ENCODE data around the gene CCDC150. TPM values are rescaled to one million over a fixed set of nuclear protein-coding genes. Genes with fewer than 3 reads are reported as not detected.

Gene CCDC150
- total RNA-seq, 1 experiment from 2014 or later = 29.2 TPM

GRCh38 chr2:196598846-196599245 is 40.7 kb upstream of the CCDC150 start:
- Histone ChIP-seq H3K79me2 (ENCODE audit: insufficient read depth, low read length) (no peaks in the 10 kb centered on the region), H3K36me3 (ENCODE audit: control insufficient read depth in 1 of 2, insufficient read depth in 2 of 2, low read length in 2 of 2) (no peaks in the 10 kb centered on the region), H2AFZ (ENCODE audit: low read depth, low read length, poor library complexity, severe bottlenecking) (peak overlapping the region; percentile 62), H3K4me1 (ENCODE audit: control insufficient read depth in 1 of 2, insufficient read depth in 2 of 2, low read length in 2 of 2) (peaks cover 22 to 52% of the 10 kb centered on the region in 2 experiments), H3K4me2 (ENCODE audit: low read length) (peak overlapping the region; percentile 17), H3K9ac (ENCODE audit: low read length) (no peak overlapping the region), H3K9me2 (ENCODE audit: insufficient read depth) (no peaks in the 10 kb centered on the region), H3K9me3 (ENCODE audit: control insufficient read depth in 1 of 2, insufficient read depth in 1 of 2, low read depth in 1 of 2, low read length in 2 of 2) (no peaks in the 10 kb centered on the region), H3K27me3 (ENCODE audit: insufficient read depth, low read length) (no peaks in the 10 kb centered on the region), H3K4me3 (replicated peaks in 1 of 2; ENCODE audit: low read depth in 1 of 2, low read length in 2 of 2) (no peak overlapping the region), H4K20me1 (ENCODE audit: insufficient read depth) (no peaks in the 10 kb centered on the region), H3K27ac (ENCODE audit: low read depth, low read length) (no peak overlapping the region)
- intact Hi-C loops (cut with micrococcal nuclease) = no loop called here
- ChIA-PET POLR2A (no interaction called here), RAD21 (ENCODE audit: low non-redundant PET in 1 of 2, low total read pairs in 2 of 2, uncharacterized antibody in 2 of 2, unreplicated experiment in 2 of 2) (no interaction called here), CTCF (no interaction called here)
- no TSS peak for BruUV-seq (replicated peaks)
- no peak for TF ChIP-seq RAD21 (IDR thresholded peaks at IDR 0.05; ENCODE audit: low read depth)
- no peak for TF ChIP-seq CEBPB (IDR thresholded peaks at IDR 0.05; ENCODE audit: low read depth)
- TF ChIP-seq SIN3A (IDR thresholded peaks at IDR 0.05; ENCODE audit: low read depth) = no peak
- TF ChIP-seq POLR2A (IDR thresholded peaks at IDR 0.05; ENCODE audit: borderline replicate concordance, extremely low read depth, insufficient read depth, insufficient read length) = no peak
- no peak for TF ChIP-seq JUND (IDR thresholded peaks at IDR 0.05)
- no peak for TF ChIP-seq YY1 (IDR thresholded peaks at IDR 0.05; ENCODE audit: extremely low read depth, insufficient replicate concordance, low read depth, low read length)
- no peak for TF ChIP-seq EZH2 (IDR thresholded peaks at IDR 0.05)
- no peak for TF ChIP-seq TCF7L2 (IDR thresholded peaks at IDR 0.05; ENCODE audit: borderline replicate concordance, extremely low read depth, insufficient read depth, insufficient read length)
- no peak for TF ChIP-seq SP1 (IDR thresholded peaks at IDR 0.05; ENCODE audit: low read depth)
- DNase-seq (ENCODE audit: low read depth, low spot score) (no peak), ATAC-seq (no peak)

GRCh38 chr2:196601430-196602306 is 37.8 kb upstream of the CCDC150 start:
- H3K27me3 ChIP-seq (ENCODE audit: insufficient read depth, low read length) = no peaks in the 10 kb centered on the region
- no peaks in the 10 kb centered on the region for H4K20me1 ChIP-seq (ENCODE audit: insufficient read depth)
- ChIA-PET POLR2A (no interaction called here), RAD21 (ENCODE audit: low non-redundant PET in 1 of 2, low total read pairs in 2 of 2, uncharacterized antibody in 2 of 2, unreplicated experiment in 2 of 2) (no interaction called here), CTCF (interaction anchor here (1.6 kb wide), 1 partner anchor 150 kb away, joined by 4 read pairs; no protein-coding TSS in a partner anchor)
- no peaks in the 10 kb centered on the region for H3K9me2 ChIP-seq (ENCODE audit: insufficient read depth)
- peak overlapping the region; percentile 68 for H3K9ac ChIP-seq (ENCODE audit: low read length)
- no peaks in the 10 kb centered on the region for H3K36me3 ChIP-seq (ENCODE audit: control insufficient read depth in 1 of 2, insufficient read depth in 2 of 2, low read length in 2 of 2)
- H3K4me3 ChIP-seq (replicated peaks in 1 of 2; ENCODE audit: low read depth in 1 of 2, low read length in 2 of 2) = peak overlapping the region; percentile 39 to 51
- BruUV-seq (replicated peaks) = TSS peak; percentile 72
- peak overlapping the region; percentile 87 for H3K27ac ChIP-seq (ENCODE audit: low read depth, low read length)
- H3K4me1 ChIP-seq (ENCODE audit: control insufficient read depth in 1 of 2, insufficient read depth in 2 of 2, low read length in 2 of 2) = peaks cover 22 to 52% of the 10 kb centered on the region in 2 experiments
- H3K79me2 ChIP-seq (ENCODE audit: insufficient read depth, low read length) = no peaks in the 10 kb centered on the region
- H3K4me2 ChIP-seq (ENCODE audit: low read length) = peak overlapping the region; percentile 80
- ATAC-seq (peak; percentile 92), DNase-seq (ENCODE audit: low read depth, low spot score) (peak; percentile 87)
- no peaks in the 10 kb centered on the region for H3K9me3 ChIP-seq (ENCODE audit: control insufficient read depth in 1 of 2, insufficient read depth in 1 of 2, low read depth in 1 of 2, low read length in 2 of 2)
- peak overlapping the region; percentile 30 for H2AFZ ChIP-seq (ENCODE audit: low read depth, low read length, poor library complexity, severe bottlenecking)
- intact Hi-C loops (cut with micrococcal nuclease) = no loop called here
- TF ChIP-seq TCF7L2 (IDR thresholded peaks at IDR 0.05; ENCODE audit: borderline replicate concordance, extremely low read depth, insufficient read depth, insufficient read length) (peak; percentile 57), ZFX (IDR thresholded peaks at IDR 0.05) (peak; percentile 69), CTCF (IDR thresholded peaks at IDR 0.05 in 2 of 3, conservative IDR thresholded peaks at IDR 0.05 in 1 of 3; ENCODE audit: borderline replicate concordance in 1 of 3, insufficient read depth in 1 of 3, low read depth in 2 of 3, low read length in 2 of 3) (0 out of 6 replicates have a peak, but pooled peaks of 1 of the 3 experiments have one; percentile 13), CBX3 (IDR thresholded peaks at IDR 0.05; ENCODE audit: low read depth) (peak; percentile 43), EGR1 (IDR thresholded peaks at IDR 0.05; ENCODE audit: low read depth) (no peak), JUND (IDR thresholded peaks at IDR 0.05) (peak; percentile 71), SIN3A (IDR thresholded peaks at IDR 0.05; ENCODE audit: low read depth) (peak; percentile 81), SP1 (IDR thresholded peaks at IDR 0.05; ENCODE audit: low read depth) (peak; percentile 48), REST (IDR thresholded peaks at IDR 0.05; ENCODE audit: low read depth) (no peak)
